Mesenchymal stem cell (in vitro differentiated cells and primary cell): Measurements from ENCODE around the gene C4orf50.

ENCODE experiments used
- DNase-seq: peaks from one replicate; pipeline ENCODE4 v3.0.0-alpha.2; 2013
- H2AFZ ChIP-seq: one replicate; pipeline ENCODE4 v1.6.1; 2013; ENCODE audit warnings: low read depth, mild to moderate bottlenecking, control low read depth, inconsistent platforms, low read length, moderate library complexity
- H2AK5ac ChIP-seq: 2 replicates; pipeline ENCODE4 v1.6.1; 2013; ENCODE audit warnings: low read length, moderate library complexity, mild to moderate bottlenecking, inconsistent platforms; ENCODE audit not compliant: severe bottlenecking
- H2BK120ac ChIP-seq: one replicate; pipeline ENCODE4 v1.6.1; 2013; ENCODE audit warnings: low read depth, mild to moderate bottlenecking, inconsistent platforms, low read length, moderate library complexity
- H2BK12ac ChIP-seq, 2 experiments: one replicate each; pipeline ENCODE4 v1.6.1; 2013; ENCODE audit warnings: inconsistent platforms in 2 of 2, low read length in 2 of 2, mild to moderate bottlenecking in 2 of 2, moderate library complexity in 2 of 2, control low read depth in 1 of 2
- H2BK15ac ChIP-seq: one replicate; pipeline ENCODE4 v1.6.1; 2013; ENCODE audit warnings: mild to moderate bottlenecking, low read depth, inconsistent platforms; ENCODE audit not compliant: poor library complexity, severe bottlenecking
- H2BK5ac ChIP-seq: 2 replicates; pipeline ENCODE4 v1.6.1; 2013; ENCODE audit warnings: low read depth, mild to moderate bottlenecking, low read length, control low read depth, inconsistent platforms; ENCODE audit not compliant: poor library complexity, severe bottlenecking
- H3K14ac ChIP-seq, 2 experiments: one replicate each; pipeline ENCODE4 v1.6.1; 2013; ENCODE audit warnings: inconsistent platforms in 2 of 2, low read length in 2 of 2, control low read depth in 1 of 2, mild to moderate bottlenecking in 1 of 2, moderate library complexity in 1 of 2
- H3K18ac ChIP-seq, 2 experiments: one replicate each; pipeline ENCODE4 v1.6.1; 2013; ENCODE audit warnings: inconsistent platforms in 2 of 2, low read length in 2 of 2, control low read depth in 1 of 2, low read depth in 1 of 2, mild to moderate bottlenecking in 1 of 2
- H3K23ac ChIP-seq, 2 experiments: one replicate each; pipeline ENCODE4 v1.6.1; 2013; ENCODE audit warnings: inconsistent platforms in 2 of 2, low read length in 2 of 2, mild to moderate bottlenecking in 2 of 2, moderate library complexity in 2 of 2, control low read depth in 1 of 2
- H3K27ac ChIP-seq: 2 replicates; pipeline ENCODE4 v1.5.1; 2013; ENCODE audit warnings: mild to moderate bottlenecking, moderate library complexity, low read length, control low read depth, inconsistent platforms; ENCODE audit not compliant: poor library complexity, severe bottlenecking
- H3K27me3 ChIP-seq, 2 experiments: 2 replicates each; pipeline versions ENCODE4 v1.6.1 to v1.7.0; 2013; ENCODE audit warnings: low read length in 2 of 2, mild to moderate bottlenecking in 2 of 2, moderate library complexity in 2 of 2, control low read depth in 1 of 2, inconsistent platforms in 1 of 2; ENCODE audit not compliant: control insufficient read depth in 1 of 2, insufficient read depth in 1 of 2
- H3K36me3 ChIP-seq, 2 experiments: 2 replicates each; pipeline versions ENCODE4 v1.6.1 to v1.7.0; 2013; ENCODE audit warnings: low read length in 2 of 2, control low read depth in 1 of 2, inconsistent platforms in 1 of 2, low read depth in 1 of 2, mild to moderate bottlenecking in 1 of 2; ENCODE audit not compliant: insufficient read depth in 2 of 2, control insufficient read depth in 1 of 2
- H3K4ac ChIP-seq, 2 experiments: one replicate each; pipeline ENCODE4 v1.6.1; 2013; ENCODE audit warnings: inconsistent platforms in 2 of 2, low read length in 2 of 2, mild to moderate bottlenecking in 2 of 2, moderate library complexity in 2 of 2, control low read depth in 1 of 2, low read depth in 1 of 2
- H3K4me1 ChIP-seq: 2 replicates; pipeline ENCODE4 v1.6.1; 2013; ENCODE audit warnings: low read depth, low read length, control low read depth; ENCODE audit not compliant: control insufficient read depth, insufficient read depth
- H3K4me2 ChIP-seq: 2 replicates; pipeline ENCODE4 v1.6.1; 2013; ENCODE audit warnings: low read length, mild to moderate bottlenecking, inconsistent platforms; ENCODE audit not compliant: poor library complexity, severe bottlenecking
- H3K4me3 ChIP-seq, 2 experiments: 2 replicates each; pipeline versions ENCODE4 v1.5.1 to v1.7.0; 2013; ENCODE audit warnings: low read length in 2 of 2, mild to moderate bottlenecking in 2 of 2, control low read depth in 1 of 2, low read depth in 1 of 2; ENCODE audit not compliant: insufficient read depth in 1 of 2
- H3K79me1 ChIP-seq: replicated peaks from 2 replicates; pipeline ENCODE4 v1.6.1; 2013; ENCODE audit warnings: mild to moderate bottlenecking, control low read depth, low read length, inconsistent platforms; ENCODE audit not compliant: poor library complexity, severe bottlenecking
- H3K9ac ChIP-seq: 2 replicates; pipeline ENCODE4 v1.7.0; 2013; ENCODE audit warnings: mild to moderate bottlenecking, low read length, moderate library complexity
- H3K9me3 ChIP-seq: 2 replicates; pipeline ENCODE4 v1.7.0; 2013; ENCODE audit warnings: mild to moderate bottlenecking, low read length; ENCODE audit not compliant: control insufficient read depth
- H4K8ac ChIP-seq: one replicate; pipeline ENCODE4 v1.6.1; 2013; ENCODE audit warnings: inconsistent platforms, mild to moderate bottlenecking, low read length, moderate library complexity
- H4K91ac ChIP-seq: one replicate; pipeline ENCODE4 v1.6.1; 2013; ENCODE audit warnings: mild to moderate bottlenecking, low read length, inconsistent platforms
- WGBS: methylation state at CpG from one replicate; pipeline ENCODE4 v1.1.7; 2013; ENCODE audit warnings: mixed read lengths; 5-methylcytosine and 5-hydroxymethylcytosine counted together

Gene C4orf50

GRCh38 chr4:5930876-5931275, 87.4 kb downstream of the C4orf50 start:
- 70% methylated on average over 7 of the region's 7 CpGs for WGBS
- Histone ChIP-seq H3K9ac (no peak overlapping the region), H3K4me2 (no peak overlapping the region), H2BK120ac (no peak overlapping the region), H2BK15ac (no peak overlapping the region), H2BK5ac (no peak overlapping the region), H3K4ac (no peak overlapping the region), H3K36me3 (no peaks in the 10 kb centered on the region), H3K27me3 (peaks cover 24 to 83% of the 10 kb centered on the region in 2 experiments), H2AFZ (no peak overlapping the region), H3K23ac (no peak overlapping the region), H3K4me3 (no peak overlapping the region), H4K8ac (no peak overlapping the region), H3K18ac (no peak overlapping the region), H3K14ac (no peak overlapping the region), H3K79me1 (no peaks in the 10 kb centered on the region), H3K4me1 (peaks cover 2% of the 10 kb centered on the region), H4K91ac (no peak overlapping the region), H2BK12ac (no peak overlapping the region), H3K27ac (no peak overlapping the region), H3K9me3 (no peaks in the 10 kb centered on the region), H2AK5ac (no peak overlapping the region)
- no peak for DNase-seq

- H3K27me3 ChIP-seq, result peaks cover 24 to 86% of the 10 kb centered on the region in 2 experiments
- H2BK120ac ChIP-seq, result no peak overlapping the region
- 80% methylated on average over 8 of the region's 8 CpGs for WGBS
- no peaks in the 10 kb centered on the region for H3K79me1 ChIP-seq
- no peak overlapping the region for H3K14ac ChIP-seq
- no peak overlapping the region for H3K23ac ChIP-seq
- H4K91ac ChIP-seq, result no peak overlapping the region
- no peak overlapping the region for H2BK15ac ChIP-seq
- no peaks in the 10 kb centered on the region for H3K9me3 ChIP-seq
- no peak overlapping the region for H3K9ac ChIP-seq
- no peak overlapping the region for H3K4me3 ChIP-seq
- peaks cover 2% of the 10 kb centered on the region for H3K4me1 ChIP-seq
- H4K8ac ChIP-seq, result no peak overlapping the region
- no peaks in the 10 kb centered on the region for H3K36me3 ChIP-seq
- no peak overlapping the region for H3K18ac ChIP-seq
- no peak for DNase-seq
- H2BK12ac ChIP-seq, result no peak overlapping the region
- H2AFZ ChIP-seq, result no peak overlapping the region
- no peak overlapping the region for H3K4ac ChIP-seq
- no peak overlapping the region for H3K4me2 ChIP-seq
- no peak overlapping the region for H2AK5ac ChIP-seq
- H3K27ac ChIP-seq, result no peak overlapping the region
- H2BK5ac ChIP-seq, result no peak overlapping the region
Measured at GRCh38 chr4:5930456-5930855, 87.8 kb downstream of the C4orf50 start.

GRCh38 chr4:5928844-5929420, 89.3 kb downstream of the C4orf50 start:
- Histone ChIP-seq H3K27me3 (peaks cover 23 to 73% of the 10 kb centered on the region in 2 experiments), H2BK120ac (no peak overlapping the region), H2BK15ac (no peak overlapping the region), H3K4ac (no peak overlapping the region), H2BK12ac (no peak overlapping the region), H2AFZ (no peak overlapping the region), H3K27ac (no peak overlapping the region), H4K91ac (no peak overlapping the region), H4K8ac (no peak overlapping the region), H2AK5ac (no peak overlapping the region), H3K4me1 (peaks cover 2% of the 10 kb centered on the region), H2BK5ac (no peak overlapping the region), H3K9me3 (no peaks in the 10 kb centered on the region), H3K23ac (no peak overlapping the region), H3K79me1 (no peaks in the 10 kb centered on the region), H3K9ac (no peak overlapping the region), H3K18ac (no peak overlapping the region), H3K36me3 (no peaks in the 10 kb centered on the region), H3K4me2 (no peak overlapping the region), H3K4me3 (no peak overlapping the region), H3K14ac (no peak overlapping the region)
- DNase-seq, result no peak
- WGBS, result 71% methylated on average over 8 of the region's 8 CpGs

GRCh38 chr4:5928274-5928673, 90.0 kb downstream of the C4orf50 start:
- no peak overlapping the region for H3K23ac ChIP-seq
- no peak overlapping the region for H3K4me2 ChIP-seq
- H3K79me1 ChIP-seq, result no peaks in the 10 kb centered on the region
- H4K8ac ChIP-seq, result no peak overlapping the region
- no peak overlapping the region for H4K91ac ChIP-seq
- WGBS, result 68% methylated on average over 8 of the region's 8 CpGs
- H3K27me3 ChIP-seq, result peaks cover 16 to 70% of the 10 kb centered on the region in 2 experiments
- H3K4me3 ChIP-seq, result no peak overlapping the region
- no peak overlapping the region for H2AFZ ChIP-seq
- no peak overlapping the region for H3K4ac ChIP-seq
- no peaks in the 10 kb centered on the region for H3K36me3 ChIP-seq
- H2BK120ac ChIP-seq, result no peak overlapping the region
- no peak overlapping the region for H3K14ac ChIP-seq
- H3K9me3 ChIP-seq, result no peaks in the 10 kb centered on the region
- DNase-seq, result peak; percentile 1
- H2BK5ac ChIP-seq, result no peak overlapping the region
- no peak overlapping the region for H3K18ac ChIP-seq
- no peak overlapping the region for H2AK5ac ChIP-seq
- H3K27ac ChIP-seq, result no peak overlapping the region
- no peak overlapping the region for H2BK12ac ChIP-seq
- no peak overlapping the region for H3K9ac ChIP-seq
- no peak overlapping the region for H2BK15ac ChIP-seq
- peaks cover under 1% of the 10 kb centered on the region for H3K4me1 ChIP-seq
